Activated naive CD4-positive, alpha-beta T cell treated with anti-CD3 and anti-CD28 coated beads, Interleukin-2, amount 10 ng/mL, durations not matched to agents 5 hours and 36 hours (primary cell): ENCODE measurements around the gene MYB. TPM values are rescaled to one million over a fixed set of nuclear protein-coding genes. Genes with fewer than 3 reads are reported as not detected.

Source experiments
- microRNA-seq: library from miRNA; unstranded; fragments of <30 nt; microRNA quantifications from one replicate; pipeline ENCODE4 v1.2.0, GENCODE V29; 2022; ENCODE audit warnings: borderline microRNAs expressed, borderline replicate concordance
- total RNA-seq, 2 experiments: library from RNA; stranded (reverse); gene quantifications; one replicate each; pipeline ENCODE4 v1.2.3, GENCODE V29; 2021

Gene MYB
- total RNA-seq: 1 to 10 TPM; 5.2 to 6.4 TPM

GRCh38 chr6:135180542-135181332 lies at the start of gene MYB:
Gene MYB, plus strand, starts transcription at chr6:135181308. Its CDS starts 206 bp downstream, at chr6:135181514.

Small RNA genes within 50 kb of the gene (microRNA-seq; reads per million reads assigned to microRNA genes)
- gene MIR548A2: not detected

Other genes starting within 250 kb of the MYB start
- gene ALDH8A1, start 231.2 kb upstream of the MYB start, total RNA-seq: under 1 TPM; 0.24 to 0.81 TPM
- gene HBS1L, start 126.5 kb upstream of the MYB start, total RNA-seq: 10 to 100 TPM; 60.2 to 69.4 TPM